ENCODE measurements around the gene LCE1B.

LCE1B gene

DNA sequence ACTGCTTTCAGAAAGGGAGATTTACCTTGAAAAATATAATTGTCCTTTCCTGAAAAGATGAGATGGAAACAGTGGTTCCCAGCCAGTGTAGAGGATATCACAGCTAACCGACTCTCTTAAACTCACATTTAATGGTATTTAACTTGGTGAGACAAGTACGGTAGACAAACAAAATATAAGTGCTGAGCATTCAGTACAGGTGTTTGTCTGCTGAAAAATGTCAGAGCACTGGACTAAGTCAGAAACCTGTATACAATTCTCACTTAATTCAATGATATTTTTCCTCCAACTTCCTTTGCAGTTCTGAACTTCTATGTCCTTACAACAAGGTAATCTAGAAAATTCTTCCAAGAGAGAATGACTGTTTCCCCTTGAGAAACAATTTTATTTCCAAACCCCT is at the start of gene LCE1B:
LCE1B (plus strand) TSS at position 301 of the 400 bp plus-strand sequence. CDS start 476 bp downstream, outside the sequence.
- H3K36me3 ChIP-seq (ENCODE audit: control insufficient read depth, insufficient read depth, low read length) = no peaks in the 10 kb centered on the region
- H3K9ac ChIP-seq (ENCODE audit: low read depth, low read length) = no peak within 1 kb of the TSS
- no peaks in the 10 kb centered on the region for H3K27me3 ChIP-seq (ENCODE audit: control insufficient read depth, insufficient read depth, low read length)
- peaks cover 94% of the 10 kb centered on the region for H3K9me3 ChIP-seq (ENCODE audit: control insufficient read depth, insufficient read depth, low read length)
- no peak within 1 kb of the TSS for H3K4me3 ChIP-seq (ENCODE audit: low read depth, low read length)
- no peak within 1 kb of the TSS for H3K27ac ChIP-seq (ENCODE audit: low read depth, low read length)
- no peaks in the 10 kb centered on the region for H3K4me1 ChIP-seq (ENCODE audit: control insufficient read depth, insufficient read depth, low read length)

- Histone ChIP-seq H3K27ac (ENCODE audit: low read depth, low read length) (no peak overlapping the region), H3K27me3 (ENCODE audit: control insufficient read depth, insufficient read depth, low read length) (no peaks in the 10 kb centered on the region), H3K9ac (ENCODE audit: low read depth, low read length) (no peak overlapping the region), H3K4me3 (ENCODE audit: low read depth, low read length) (no peak overlapping the region), H3K9me3 (ENCODE audit: control insufficient read depth, insufficient read depth, low read length) (peaks cover 83% of the 10 kb centered on the region), H3K36me3 (ENCODE audit: control insufficient read depth, insufficient read depth, low read length) (no peaks in the 10 kb centered on the region), H3K4me1 (ENCODE audit: control insufficient read depth, insufficient read depth, low read length) (no peaks in the 10 kb centered on the region)
Observed at GRCh38 chr1:152768847-152769533, 42.8 kb upstream of the LCE1B start.

DNA sequence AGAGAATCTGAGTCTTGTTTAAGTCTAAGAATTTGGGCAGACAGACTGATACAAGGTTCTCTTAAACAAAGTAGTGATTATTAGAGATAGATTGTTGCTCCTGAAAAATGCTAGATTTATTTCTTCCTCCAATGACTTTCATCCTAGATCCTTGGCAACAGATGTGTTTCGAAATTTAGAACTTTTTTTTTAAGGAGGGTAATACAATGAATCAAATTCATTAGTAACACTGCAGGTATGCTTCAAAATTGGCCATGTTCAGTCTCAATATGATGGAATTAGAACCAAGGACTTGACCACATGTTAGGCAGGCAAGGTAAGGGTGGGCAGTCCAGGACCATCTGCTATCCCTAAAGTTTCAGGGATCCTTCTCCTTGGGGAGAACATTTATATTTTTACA is 41.4 kb upstream of the LCE1B start:
- Histone ChIP-seq H3K9me3 (ENCODE audit: control insufficient read depth, insufficient read depth, low read length) (peaks cover 83% of the 10 kb centered on the region), H3K36me3 (ENCODE audit: control insufficient read depth, insufficient read depth, low read length) (no peaks in the 10 kb centered on the region), H3K4me3 (ENCODE audit: low read depth, low read length) (no peak overlapping the region), H3K4me1 (ENCODE audit: control insufficient read depth, insufficient read depth, low read length) (no peaks in the 10 kb centered on the region), H3K9ac (ENCODE audit: low read depth, low read length) (no peak overlapping the region), H3K27ac (ENCODE audit: low read depth, low read length) (no peak overlapping the region), H3K27me3 (ENCODE audit: control insufficient read depth, insufficient read depth, low read length) (no peaks in the 10 kb centered on the region)

DNA sequence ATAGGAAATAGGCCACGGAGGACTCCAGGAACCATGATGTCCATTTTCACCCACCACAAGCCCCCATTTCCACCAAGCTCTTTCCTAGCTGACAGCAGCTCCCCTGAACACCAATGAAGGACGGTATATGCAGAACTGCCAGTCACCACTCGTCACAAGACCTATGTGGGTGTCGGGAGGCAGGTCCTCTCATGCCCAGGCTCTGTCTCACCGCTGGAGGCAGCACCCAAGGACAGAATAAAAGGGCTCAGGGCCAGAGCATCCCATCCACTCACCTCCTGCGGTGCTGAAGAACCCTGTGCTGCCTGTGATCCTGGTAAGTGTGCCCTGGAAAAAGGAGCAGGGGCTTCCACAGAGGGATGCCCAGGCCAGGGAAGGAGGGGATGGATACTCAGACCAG is 36.9 kb upstream of the LCE1B start, which contains the start of gene LCE1F:
LCE1F (plus strand) TSS at position 266 of the 400 bp plus-strand sequence. CDS start 1,232 bp downstream, outside the sequence.
- no peak within 1 kb of the TSS for H3K9ac ChIP-seq (ENCODE audit: low read depth, low read length)
- H3K27me3 ChIP-seq (ENCODE audit: control insufficient read depth, insufficient read depth, low read length) = no peaks in the 10 kb centered on the region
- peaks cover 82% of the 10 kb centered on the region for H3K9me3 ChIP-seq (ENCODE audit: control insufficient read depth, insufficient read depth, low read length)
- H3K27ac ChIP-seq (ENCODE audit: low read depth, low read length) = no peak within 1 kb of the TSS
- H3K4me1 ChIP-seq (ENCODE audit: control insufficient read depth, insufficient read depth, low read length) = no peaks in the 10 kb centered on the region
- no peaks in the 10 kb centered on the region for H3K36me3 ChIP-seq (ENCODE audit: control insufficient read depth, insufficient read depth, low read length)
- no peak within 1 kb of the TSS for H3K4me3 ChIP-seq (ENCODE audit: low read depth, low read length)

DNA sequence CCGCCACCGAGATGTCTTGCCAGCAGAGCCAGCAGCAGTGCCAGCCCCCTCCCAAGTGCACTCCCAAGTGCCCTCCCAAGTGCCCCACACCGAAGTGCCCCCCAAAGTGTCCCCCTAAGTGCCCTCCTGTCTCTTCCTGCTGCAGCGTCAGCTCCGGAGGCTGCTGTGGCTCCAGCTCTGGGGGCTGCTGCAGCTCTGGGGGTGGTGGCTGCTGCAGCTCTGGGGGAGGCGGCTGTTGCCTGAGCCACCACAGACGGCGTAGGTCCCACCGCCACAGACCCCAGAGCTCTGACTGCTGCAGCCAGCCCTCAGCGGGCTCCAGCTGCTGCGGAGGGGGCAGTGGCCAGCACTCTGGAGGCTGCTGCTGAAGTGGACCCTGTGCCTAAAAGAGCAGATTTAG is 35.4 kb upstream of the LCE1B start:
- Histone ChIP-seq H3K36me3 (ENCODE audit: control insufficient read depth, insufficient read depth, low read length) (no peaks in the 10 kb centered on the region), H3K9me3 (ENCODE audit: control insufficient read depth, insufficient read depth, low read length) (peaks cover 76% of the 10 kb centered on the region), H3K4me3 (ENCODE audit: low read depth, low read length) (no peak overlapping the region), H3K9ac (ENCODE audit: low read depth, low read length) (no peak overlapping the region), H3K4me1 (ENCODE audit: control insufficient read depth, insufficient read depth, low read length) (no peaks in the 10 kb centered on the region), H3K27me3 (ENCODE audit: control insufficient read depth, insufficient read depth, low read length) (no peaks in the 10 kb centered on the region), H3K27ac (ENCODE audit: low read depth, low read length) (no peak overlapping the region)

GRCh38 chr1:152777510-152778137 is 34.1 kb upstream of the LCE1B start:
- Histone ChIP-seq H3K27me3 (ENCODE audit: control insufficient read depth, insufficient read depth, low read length) (no peaks in the 10 kb centered on the region), H3K4me3 (ENCODE audit: low read depth, low read length) (no peak overlapping the region), H3K27ac (ENCODE audit: low read depth, low read length) (no peak overlapping the region), H3K36me3 (ENCODE audit: control insufficient read depth, insufficient read depth, low read length) (no peaks in the 10 kb centered on the region), H3K9me3 (ENCODE audit: control insufficient read depth, insufficient read depth, low read length) (peaks cover 83% of the 10 kb centered on the region), H3K9ac (ENCODE audit: low read depth, low read length) (no peak overlapping the region), H3K4me1 (ENCODE audit: control insufficient read depth, insufficient read depth, low read length) (no peaks in the 10 kb centered on the region)

- H3K4me3 ChIP-seq (ENCODE audit: low read depth, low read length) = no peak overlapping the region
- H3K36me3 ChIP-seq (ENCODE audit: control insufficient read depth, insufficient read depth, low read length) = no peaks in the 10 kb centered on the region
- H3K27me3 ChIP-seq (ENCODE audit: control insufficient read depth, insufficient read depth, low read length) = no peaks in the 10 kb centered on the region
- H3K4me1 ChIP-seq (ENCODE audit: control insufficient read depth, insufficient read depth, low read length) = no peaks in the 10 kb centered on the region
- H3K27ac ChIP-seq (ENCODE audit: low read depth, low read length) = no peak overlapping the region
- H3K9me3 ChIP-seq (ENCODE audit: control insufficient read depth, insufficient read depth, low read length) = peaks cover 88% of the 10 kb centered on the region
- no peak overlapping the region for H3K9ac ChIP-seq (ENCODE audit: low read depth, low read length)
Observed at GRCh38 chr1:152783095-152783494, 28.7 kb upstream of the LCE1B start.

- Histone ChIP-seq H3K4me1 (ENCODE audit: control insufficient read depth, insufficient read depth, low read length) (no peaks in the 10 kb centered on the region), H3K27me3 (ENCODE audit: control insufficient read depth, insufficient read depth, low read length) (no peaks in the 10 kb centered on the region), H3K4me3 (ENCODE audit: low read depth, low read length) (no peak within 1 kb of the TSS), H3K27ac (ENCODE audit: low read depth, low read length) (no peak within 1 kb of the TSS), H3K9ac (ENCODE audit: low read depth, low read length) (no peak within 1 kb of the TSS), H3K9me3 (ENCODE audit: control insufficient read depth, insufficient read depth, low read length) (peaks cover 92% of the 10 kb centered on the region), H3K36me3 (ENCODE audit: control insufficient read depth, insufficient read depth, low read length) (no peaks in the 10 kb centered on the region)
Observed at GRCh38 chr1:152786077-152786476, 25.7 kb upstream of the LCE1B start, which contains the start of gene LCE1E. LCE1E (plus strand) TSS chr1:152786257; CDS start chr1:152787300, 1,043 bp downstream.

DNA sequence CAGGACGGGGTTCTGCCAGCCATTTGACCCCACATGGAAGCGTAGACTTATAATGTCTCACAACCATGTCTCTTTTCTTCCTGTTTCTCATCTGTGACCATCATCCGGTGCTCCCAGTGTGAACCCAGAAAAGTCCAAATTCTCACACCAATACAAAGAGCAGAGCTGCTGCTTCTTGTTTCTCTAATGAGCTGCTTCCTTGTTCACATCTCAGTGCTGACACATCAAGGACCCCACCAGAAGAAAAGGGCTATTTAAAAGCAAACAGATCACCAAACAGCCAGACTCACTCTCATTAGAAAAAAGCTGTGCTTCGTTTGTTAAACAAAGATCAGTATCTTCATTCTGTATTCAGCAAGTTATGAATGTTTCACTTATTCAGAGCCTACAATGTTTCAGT is 16.1 kb upstream of the LCE1B start:
- no peaks in the 10 kb centered on the region for H3K4me1 ChIP-seq (ENCODE audit: control insufficient read depth, insufficient read depth, low read length)
- H3K27me3 ChIP-seq (ENCODE audit: control insufficient read depth, insufficient read depth, low read length) = no peaks in the 10 kb centered on the region
- H3K4me3 ChIP-seq (ENCODE audit: low read depth, low read length) = no peak overlapping the region
- H3K36me3 ChIP-seq (ENCODE audit: control insufficient read depth, insufficient read depth, low read length) = no peaks in the 10 kb centered on the region
- H3K9ac ChIP-seq (ENCODE audit: low read depth, low read length) = no peak overlapping the region
- H3K27ac ChIP-seq (ENCODE audit: low read depth, low read length) = no peak overlapping the region
- H3K9me3 ChIP-seq (ENCODE audit: control insufficient read depth, insufficient read depth, low read length) = peaks cover 88% of the 10 kb centered on the region

GRCh38 chr1:152796421-152796820 is 15.3 kb upstream of the LCE1B start, which contains the start of gene LCE1D:
LCE1D (plus strand) TSS chr1:152796721; CDS start chr1:152797795, 1,074 bp downstream.
- Histone ChIP-seq H3K36me3 (ENCODE audit: control insufficient read depth, insufficient read depth, low read length) (no peaks in the 10 kb centered on the region), H3K4me3 (ENCODE audit: low read depth, low read length) (no peak within 1 kb of the TSS), H3K9me3 (ENCODE audit: control insufficient read depth, insufficient read depth, low read length) (peaks cover 88% of the 10 kb centered on the region), H3K4me1 (ENCODE audit: control insufficient read depth, insufficient read depth, low read length) (no peaks in the 10 kb centered on the region), H3K27me3 (ENCODE audit: control insufficient read depth, insufficient read depth, low read length) (no peaks in the 10 kb centered on the region), H3K9ac (ENCODE audit: low read depth, low read length) (no peak within 1 kb of the TSS), H3K27ac (ENCODE audit: low read depth, low read length) (no peak within 1 kb of the TSS)

GRCh38 chr1:152801333-152801732 is 10.4 kb upstream of the LCE1B start:
- no peak overlapping the region for H3K9ac ChIP-seq (ENCODE audit: low read depth, low read length)
- H3K36me3 ChIP-seq (ENCODE audit: control insufficient read depth, insufficient read depth, low read length) = no peaks in the 10 kb centered on the region
- H3K27ac ChIP-seq (ENCODE audit: low read depth, low read length) = no peak overlapping the region
- H3K9me3 ChIP-seq (ENCODE audit: control insufficient read depth, insufficient read depth, low read length) = peaks cover 88% of the 10 kb centered on the region
- no peaks in the 10 kb centered on the region for H3K4me1 ChIP-seq (ENCODE audit: control insufficient read depth, insufficient read depth, low read length)
- no peaks in the 10 kb centered on the region for H3K27me3 ChIP-seq (ENCODE audit: control insufficient read depth, insufficient read depth, low read length)
- no peak overlapping the region for H3K4me3 ChIP-seq (ENCODE audit: low read depth, low read length)

All from HUES48 (cell line).